IMR-90 (cell line): ENCODE measurements around the gene BHLHE23. TPM values are rescaled to one million over a fixed set of nuclear protein-coding genes. Genes with fewer than 3 reads are reported as not detected.

ENCODE experiments used
- ATAC-seq: fragments of 200-7000 bp; cut with Tn5 transposase; 2 replicates; pipeline ENCODE4 v1.9.1; 2020; ENCODE audit warnings: low read depth, mild to moderate bottlenecking, moderate library complexity
- BruUV-seq: library from RNA; stranded (reverse); fragments of 400-500 nt; replicated peaks from 2 replicates; lab custom pipeline; 2021; lab: Mats Ljungman, UMichigan
- CTCF ChIA-PET: fragments of 300-600 bp; formaldehyde crosslinking; extraction: SDS; loops from one replicate; lab custom pipeline; 2021; ENCODE audit warnings: antibody characterized with exemption; lab: Yijun Ruan, JAX
- POLR2A ChIA-PET: fragments of 300-600 bp; sonication (Branson Sonifier 250); formaldehyde crosslinking; loops from one replicate; lab custom pipeline; 2022; ENCODE audit warnings: antibody characterized with exemption; ENCODE audit not compliant: unreplicated experiment; lab: Charles Lee
- DNase-seq: peaks from one replicate; pipeline ENCODE4 v3.0.0; 2013
- H2AFZ ChIP-seq: replicated peaks from 2 replicates; pipeline ENCODE3; 2013; ENCODE audit warnings: low read length, mild to moderate bottlenecking; ENCODE audit not compliant: poor library complexity
- H2AK5ac ChIP-seq: 2 replicates; pipeline ENCODE4 v1.6.1; 2013; ENCODE audit warnings: low read depth, low read length, inconsistent platforms
- H2AK9ac ChIP-seq: replicated peaks from 2 replicates; pipeline ENCODE3; 2013; ENCODE audit warnings: mild to moderate bottlenecking, low read depth, low read length, moderate library complexity; ENCODE audit not compliant: poor library complexity
- H2BK120ac ChIP-seq: 2 replicates; pipeline ENCODE4 v1.6.1; 2013; ENCODE audit warnings: low read depth, low read length, inconsistent platforms
- H2BK15ac ChIP-seq: 3 replicates; pipeline ENCODE4 v1.6.1; 2013; ENCODE audit warnings: low read depth, low read length, inconsistent platforms
- H2BK20ac ChIP-seq: 2 replicates; pipeline ENCODE4 v1.6.1; 2013; ENCODE audit warnings: low read depth, mild to moderate bottlenecking, inconsistent platforms, low read length, moderate library complexity
- H2BK5ac ChIP-seq: 2 replicates; pipeline ENCODE4 v1.6.1; 2013; ENCODE audit warnings: mild to moderate bottlenecking, low read depth, low read length, inconsistent platforms; ENCODE audit not compliant: poor library complexity, severe bottlenecking
- H3K14ac ChIP-seq: replicated peaks from 2 replicates; pipeline ENCODE4 v1.6.1; 2013; ENCODE audit warnings: low read depth, low read length, inconsistent platforms
- H3K18ac ChIP-seq: 2 replicates; pipeline ENCODE4 v1.6.1; 2013; ENCODE audit warnings: low read depth, low read length, control low read depth
- H3K23ac ChIP-seq: 2 replicates; pipeline ENCODE4 v1.6.1; 2013; ENCODE audit warnings: low read depth, low read length, inconsistent platforms
- H3K27ac ChIP-seq: 2 replicates; pipeline ENCODE4 v1.5.1; 2013; ENCODE audit warnings: mild to moderate bottlenecking, control low read depth, low read length; ENCODE audit not compliant: insufficient read depth
- H3K27me3 ChIP-seq: 2 replicates; pipeline ENCODE4 v1.6.1; 2013; ENCODE audit warnings: low read length; ENCODE audit not compliant: control insufficient read depth, insufficient read depth
- H3K36me3 ChIP-seq: 2 replicates; pipeline ENCODE4 v1.6.1; 2013; ENCODE audit warnings: low read length, mixed read lengths; ENCODE audit not compliant: control insufficient read depth, insufficient read depth
- H3K4ac ChIP-seq: 2 replicates; pipeline ENCODE4 v1.6.1; 2013; ENCODE audit warnings: low read depth, low read length, inconsistent platforms
- H3K4me1 ChIP-seq: 2 replicates; pipeline ENCODE4 v1.6.1; 2013; ENCODE audit warnings: low read length, mixed read lengths; ENCODE audit not compliant: control insufficient read depth, insufficient read depth
- H3K4me2 ChIP-seq: 2 replicates; pipeline ENCODE4 v1.6.1; 2013; ENCODE audit warnings: low read depth, mild to moderate bottlenecking, control low read depth, low read length, moderate library complexity
- H3K4me3 ChIP-seq: 2 replicates; pipeline ENCODE4 v1.5.1; 2013; ENCODE audit warnings: low read depth, mild to moderate bottlenecking, control low read depth, low read length, moderate library complexity; ENCODE audit not compliant: insufficient read depth
- H3K56ac ChIP-seq: 2 replicates; pipeline ENCODE4 v1.6.1; 2013; ENCODE audit warnings: low read length, inconsistent platforms; ENCODE audit not compliant: insufficient read depth; ENCODE audit errors: extremely low read depth
- H3K79me1 ChIP-seq, 2 experiments: 2 replicates each; pipeline ENCODE4 v1.6.1; 2013; ENCODE audit warnings: low read length in 2 of 2, inconsistent platforms in 1 of 2, low read depth in 1 of 2
- H3K9ac ChIP-seq: 2 replicates; pipeline ENCODE4 v1.6.1; 2013; ENCODE audit warnings: low read depth, low read length, control low read depth
- H3K9me1 ChIP-seq: 2 replicates; pipeline ENCODE4 v1.6.1; 2013; ENCODE audit warnings: low read length, inconsistent platforms; ENCODE audit not compliant: insufficient read depth
- H3K9me3 ChIP-seq: 2 replicates; pipeline ENCODE4 v1.6.1; 2013; ENCODE audit warnings: low read length; ENCODE audit not compliant: control insufficient read depth, insufficient read depth
- H4K20me1 ChIP-seq: 2 replicates; pipeline ENCODE4 v1.6.1; 2013; ENCODE audit warnings: low read length, inconsistent platforms; ENCODE audit not compliant: insufficient read depth
- H4K5ac ChIP-seq: 2 replicates; pipeline ENCODE4 v1.6.1; 2013; ENCODE audit warnings: mild to moderate bottlenecking, low read depth, low read length, control low read depth
- H4K8ac ChIP-seq, 2 experiments: 2 replicates each; pipeline ENCODE4 v1.6.1; 2013; ENCODE audit warnings: low read depth in 2 of 2, low read length in 2 of 2, control low read depth in 1 of 2, inconsistent platforms in 1 of 2
- H4K91ac ChIP-seq: 2 replicates; pipeline ENCODE4 v1.6.1; 2013; ENCODE audit warnings: low read depth, low read length, inconsistent platforms; ENCODE audit not compliant: insufficient read depth
- BHLHE40 ChIP-seq: fragments of 150-350 bp; IDR thresholded peaks from 2 replicates; pipeline ENCODE4 v1.6.1; 2016; ENCODE audit warnings: mild to moderate bottlenecking, low read depth, low read length
- whole genome bisulfite sequencing, 2 experiments: methylation state at CpG; one replicate each; pipeline versions ENCODE4 v1.1.5 to v1.1.7; 2013; ENCODE audit warnings: missing lambda C conversion rate in 2 of 2; ENCODE audit not compliant: insufficient read length in 1 of 2; ENCODE audit errors: extremely low coverage in 2 of 2; 5-methylcytosine and 5-hydroxymethylcytosine counted together
- dilution Hi-C: fragments of 300-500 bp; cut with HindIII; formaldehyde crosslinking; loops from one replicate; pipeline ENCODE4 v1.14.3; 2018; ENCODE audit warnings: low sequenced_read_pairs; ENCODE audit not compliant: unreplicated experiment
- in situ Hi-C: fragments of 300-500 bp; cut with MboI; formaldehyde crosslinking; loops from 3 replicates; pipeline ENCODE4 v1.14.3; 2019; ENCODE audit warnings: low sequenced_read_pairs, inconsistent platforms, mixed read lengths
- intact Hi-C: fragments of 100-400 bp; cut with micrococcal nuclease; formaldehyde crosslinking; loops from 2 replicates; pipeline ENCODE4 v1.10.0; 2022
- polyA plus RNA-seq, 3 experiments: library from polyadenylated mRNA; depleted of rRNA; stranded (reverse); fragments of >200 nt; gene quantifications; 2 replicates each; pipeline ENCODE4 v1.2.3, GENCODE V29; 2012; ENCODE audit warnings: low replicate concordance in 1 of 3
- total RNA-seq: library from RNA; depleted of rRNA; stranded (reverse); fragments of >200 nt; gene quantifications from 2 replicates; pipeline ENCODE4 v1.2.3, GENCODE V29; 2012; rRNA removed

The BHLHE23 gene
- total and polyA plus RNA-seq, 2 of the 4 experiments (the other 2 are of a cell fraction) = not detected

DNA sequence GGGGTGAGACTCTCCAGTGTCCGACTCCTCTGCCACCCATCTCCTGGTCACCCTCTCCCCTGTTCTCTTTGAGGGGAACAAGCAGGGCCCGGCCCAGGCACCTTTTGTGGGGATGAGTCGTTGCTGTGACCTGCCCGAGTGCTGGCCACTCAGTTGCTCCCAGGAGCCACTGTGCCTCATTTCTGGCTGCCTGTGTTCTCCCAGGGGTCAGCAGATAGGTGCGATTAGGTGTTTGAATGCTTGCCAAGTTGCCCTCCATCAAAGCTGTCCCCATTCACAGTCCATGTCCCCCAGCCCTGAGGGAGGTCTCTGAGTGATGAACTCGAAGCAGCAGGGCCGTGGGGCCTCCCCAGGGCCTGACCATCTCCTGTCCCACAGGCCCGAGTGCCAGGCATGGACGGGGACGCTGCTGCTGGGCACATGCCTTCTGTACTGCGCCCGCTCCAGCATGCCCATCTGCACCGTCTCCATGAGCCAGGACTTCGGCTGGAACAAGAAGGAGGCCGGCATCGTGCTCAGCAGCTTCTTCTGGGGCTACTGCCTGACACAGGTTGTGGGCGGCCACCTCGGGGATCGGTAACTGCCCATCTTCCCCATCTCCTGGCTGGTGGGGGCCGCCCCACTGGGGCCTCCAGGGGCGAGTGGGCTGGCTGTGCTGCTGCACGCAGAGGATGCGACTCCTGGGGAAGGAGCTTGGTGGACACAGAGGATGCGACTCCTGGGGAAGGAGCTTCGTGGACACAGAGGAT lies 50.2 kb downstream of the BHLHE23 start:
- ATAC-seq = no peak
- H4K8ac ChIP-seq = no peak overlapping the region
- H3K27me3 ChIP-seq = no peaks in the 10 kb centered on the region; the same call in 1 of the 2 replicates
- H3K18ac ChIP-seq = no peak overlapping the region
- H2AK5ac ChIP-seq = no peak overlapping the region
- H2BK20ac ChIP-seq = no peak overlapping the region
- no peak overlapping the region for H4K91ac ChIP-seq
- H3K36me3 ChIP-seq = peaks cover 1% of the 10 kb centered on the region; the same call in 1 of the 2 replicates
- H3K79me1 ChIP-seq = no peaks in the 10 kb centered on the region; a peak in 1 of 4 replicates
- no peaks in the 10 kb centered on the region for H4K20me1 ChIP-seq
- no peak overlapping the region for H3K4me2 ChIP-seq
- no peak overlapping the region for H2BK15ac ChIP-seq
- peaks cover 4% of the 10 kb centered on the region; the same call in 1 of the 2 replicates for H3K9me1 ChIP-seq
- no peak overlapping the region for H3K23ac ChIP-seq
- no peak overlapping the region for H3K14ac ChIP-seq
- no peak overlapping the region for H3K4ac ChIP-seq
- H3K9me3 ChIP-seq = no peaks in the 10 kb centered on the region
- H3K4me1 ChIP-seq = peaks cover 13% of the 10 kb centered on the region
- H2AFZ ChIP-seq = no peak overlapping the region
- CTCF ChIA-PET = no interaction called here
- no peak overlapping the region for H2BK120ac ChIP-seq
- no peak for TF ChIP-seq BHLHE40
- POLR2A ChIA-PET = no interaction called here
- no peak for DNase-seq
- no peak overlapping the region for H3K4me3 ChIP-seq
- no TSS peak for BruUV-seq
- no peak overlapping the region for H4K5ac ChIP-seq
- 90% methylated on average over 12 of the region's 25 CpGs; no CpG with 5 or more reads in 1 of the 2 experiments for WGBS, 2 experiments
- no peak overlapping the region for H3K27ac ChIP-seq
- intact Hi-C loops (no loop called here), in situ Hi-C loops (no loop called here), dilution Hi-C loops (no loop called here)
- no peak overlapping the region for H3K9ac ChIP-seq
- H3K56ac ChIP-seq = no peak overlapping the region
- no peak overlapping the region for H2BK5ac ChIP-seq
- H2AK9ac ChIP-seq = no peak overlapping the region

Other genes with a start within 250 kb of the BHLHE23 start
- 18.3 and 21.9 TPM in 2 replicates for gene MRGBP, start 210.5 kb downstream of the BHLHE23 start, total RNA-seq
- gene MRGBP, start 210.5 kb downstream of the BHLHE23 start, polyA plus RNA-seq (2012; rRNA removed) = 15.5 and 17.7 TPM in 2 replicates
- gene OGFR, start 202.1 kb downstream of the BHLHE23 start, total RNA-seq = 22.4 and 26.9 TPM in 2 replicates
- 30.1 and 38.2 TPM in 2 replicates for gene OGFR, start 202.1 kb downstream of the BHLHE23 start, polyA plus RNA-seq (2012; rRNA removed)
- gene COL9A3, start 189.9 kb downstream of the BHLHE23 start, total RNA-seq = 0.28 and 0.36 TPM in 2 replicates
- 1.4 TPM in 2 replicates for gene COL9A3, start 189.9 kb downstream of the BHLHE23 start, polyA plus RNA-seq (2012; rRNA removed)
- gene TCFL5, start 145.1 kb downstream of the BHLHE23 start, total RNA-seq = 8.2 and 8.3 TPM in 2 replicates
- 5.6 and 6.0 TPM in 2 replicates for gene TCFL5, start 145.1 kb downstream of the BHLHE23 start, polyA plus RNA-seq (2012; rRNA removed)
- 28.1 and 38.3 TPM in 2 replicates for gene DIDO1, start 80.5 kb downstream of the BHLHE23 start, total RNA-seq
- gene DIDO1, start 80.5 kb downstream of the BHLHE23 start, polyA plus RNA-seq (2012; rRNA removed) = 17.5 and 21.8 TPM in 2 replicates
- 33.9 and 36.4 TPM in 2 replicates for gene GID8, start 68.8 kb downstream of the BHLHE23 start, total RNA-seq
- 18.8 and 21.5 TPM in 2 replicates for gene GID8, start 68.8 kb downstream of the BHLHE23 start, polyA plus RNA-seq (2012; rRNA removed)
- gene SLC17A9, start 54.3 kb downstream of the BHLHE23 start, total RNA-seq = 1.4 and 2.2 TPM in 2 replicates
- gene SLC17A9, start 54.3 kb downstream of the BHLHE23 start, polyA plus RNA-seq (2012; rRNA removed) = 14.4 and 17.3 TPM in 2 replicates
- gene YTHDF1, start 209.2 kb upstream of the BHLHE23 start, total RNA-seq = 10.9 and 13.9 TPM in 2 replicates
- gene YTHDF1, start 209.2 kb upstream of the BHLHE23 start, polyA plus RNA-seq (2012; rRNA removed) = 21.3 and 22.6 TPM in 2 replicates
- gene BIRC7, start 228.9 kb upstream of the BHLHE23 start, total RNA-seq = not detected in 2 replicates
- not detected in 2 replicates for gene BIRC7, start 228.9 kb upstream of the BHLHE23 start, polyA plus RNA-seq (2012; rRNA removed)
- not detected in 2 replicates for gene NKAIN4, start 247.5 kb upstream of the BHLHE23 start, total RNA-seq
- not detected in 2 replicates for gene NKAIN4, start 247.5 kb upstream of the BHLHE23 start, polyA plus RNA-seq (2012; rRNA removed)